Right lobe of liver (tissue), 6 donors: ENCODE measurements around the gene CCDC167. TPM values are rescaled to one million over a fixed set of nuclear protein-coding genes. Genes with fewer than 3 reads are reported as not detected.
A peak's percentile ranks its signal among the peaks of the same experiment; 100 is the strongest.

Experiments
- ATAC-seq, 4 donors: fragments of 200-7000 bp; cut with Tn5 transposase; one replicate each; pipeline ENCODE4 v1.9.1; 2020; ENCODE audit warnings: mild to moderate bottlenecking in 4 of 4, moderate library complexity in 4 of 4
- DNase-seq, 3 donors: peaks; one replicate each; pipeline ENCODE4 v3.0.0-alpha.2; 2020
- H3K27ac ChIP-seq, 3 donors: fragments of 200-600 bp; one replicate each; pipeline ENCODE4 v1.8.0; 2022
- H3K27me3 ChIP-seq, 2 donors: fragments of 200-600 bp; one replicate each; pipeline ENCODE4 v1.8.0; 2022
- H3K36me3 ChIP-seq, 4 donors: fragments of 200-600 bp; sonication (generic) in 1 of 4; one replicate each; pipeline versions ENCODE4 v1.5.1 to v1.8.0; 2017 to 2022; ENCODE audit warnings: control low read depth in 1 of 4
- H3K4me1 ChIP-seq, 4 donors: fragments of 200-600 bp; sonication (generic) in 1 of 4; one replicate each; pipeline versions ENCODE4 v1.5.1 to v1.8.0; 2017 to 2022; ENCODE audit warnings: control low read depth in 1 of 4
- H3K4me3 ChIP-seq, 3 donors: fragments of 200-600 bp; one replicate each; pipeline ENCODE4 v1.8.0; 2022
- H3K9me3 ChIP-seq, 4 donors: fragments of 200-600 bp; sonication (generic) in 1 of 4; one replicate each; pipeline versions ENCODE4 v1.5.1 to v1.8.0; 2017 to 2022; ENCODE audit warnings: control low read depth in 1 of 4
- CTCF ChIP-seq, 4 donors: fragments of 200-600 bp in 3 of 4; fragments of 450-650 bp in 1 of 4; IDR thresholded peaks; one replicate each; pipeline versions ENCODE4 v1.5.1 to v1.8.0; 2016 to 2022; ENCODE audit warnings: antibody characterized with exemption in 4 of 4, mild to moderate bottlenecking in 2 of 4
- POLR2A ChIP-seq: fragments of 450-650 bp; IDR thresholded peaks from one replicate; pipeline ENCODE4 v1.6.1; 2017; ENCODE audit warnings: antibody characterized with exemption, mild to moderate bottlenecking
- WGBS: methylation state at CpG from one replicate; pipeline ENCODE4 v1.1.6; 2018; ENCODE audit warnings: low coverage, low lambda C conversion rate; ENCODE audit not compliant: insufficient coverage; ENCODE audit errors: missing lambda C conversion rate; 5-methylcytosine and 5-hydroxymethylcytosine counted together
- intact Hi-C, 2 donors: fragments of 100-400 bp; cut with DNase I; formaldehyde crosslinking; loops; one replicate each; pipeline versions ENCODE4 v1.11.2 to v1.14.1; 2022
- total RNA-seq, 6 experiments: library from RNA; depleted of rRNA in 2 of 6; stranded (reverse); fragments of >200 nt in 2 of 6; fragmentation: NEBNext Ultra II Directional in 3 of 6; extraction: Animal tissue kit (Norgen Biotek cat#: 25700) in 3 of 6; gene quantifications; one replicate each; pipeline versions ENCODE4 v1.1.0 to v1.2.4, GENCODE V29; 2016 to 2023
- donor health status: DM: no; HTN: yes; CAD: no.
- donor health status: DM: no; HTN: no; CAD: no.
- donor health status: DM: no; HTN: no; CAD: no.
- donor health status: DM: no; HTN: yes; CAD: no.
- donor health status: DM: no; HTN: yes; CAD: no.

Gene CCDC167
- total RNA-seq, 6 experiments from 2014 or later, result 16.5 to 103 (median 26.9) TPM

DNA sequence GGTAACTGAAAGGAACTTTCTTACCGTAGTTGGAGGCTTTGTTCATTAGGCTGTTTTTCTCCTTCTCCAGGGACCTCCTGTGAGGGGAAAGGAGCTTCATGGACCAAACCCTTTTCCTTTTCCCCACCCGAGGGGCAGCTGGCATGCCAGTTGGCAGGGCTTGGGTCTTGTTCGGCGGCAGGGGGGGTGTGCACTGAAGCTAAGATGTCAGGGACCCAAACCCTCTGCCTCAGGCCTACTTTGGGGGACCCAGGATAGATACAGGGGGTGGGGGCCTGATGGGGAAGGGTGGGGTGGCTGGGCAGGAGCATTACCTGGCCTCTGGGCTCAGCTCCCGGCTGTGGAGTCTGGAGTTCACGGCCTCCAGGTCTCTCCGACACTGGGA, 14.9 kb downstream of the CCDC167 start:
- intact Hi-C loops, result loop anchor here (5.0 to 10.0 kb wide), 3 partner anchors 83 to 210 kb away; partner anchors contain the start of gene MDGA1 (in 1 of the 2)
- Histone ChIP-seq H3K36me3 (peaks cover 0 to 5% (median 0%) of the 10 kb centered on the region in 4 donors), H3K27ac (no peak overlapping the region), H3K4me3 (no peak overlapping the region), H3K4me1 (no peaks in the 10 kb centered on the region), H3K9me3 (no peaks in the 10 kb centered on the region), H3K27me3 (no peaks in the 10 kb centered on the region)
- TF ChIP-seq CTCF (IDR thresholded peaks at IDR 0.05), result no peak
- no peak for ATAC-seq
- DNase-seq, result no peak
- 60% methylated on average over 1 of the region's 7 CpGs for WGBS

GRCh38 chr6:37483917-37484785, 15.5 kb downstream of the CCDC167 start:
- ATAC-seq (peak; percentile 80 to 89 (median 85)), DNase-seq (peak; percentile 63 to 72 (median 67))
- intact Hi-C loops, result loop anchor here (5.0 to 10.0 kb wide), 3 partner anchors 83 to 211 kb away; partner anchors contain the start of gene MDGA1 (in 1 of the 2)
- peaks cover 0 to 5% (median 0%) of the 10 kb centered on the region in 4 donors for H3K36me3 ChIP-seq
- no peak overlapping the region for H3K4me3 ChIP-seq
- no peaks in the 10 kb centered on the region for H3K4me1 ChIP-seq
- no peaks in the 10 kb centered on the region for H3K27me3 ChIP-seq
- no peaks in the 10 kb centered on the region for H3K9me3 ChIP-seq
- TF ChIP-seq CTCF (IDR thresholded peaks at IDR 0.05), result peak; percentile 69 to 85 (median 77)
- TF ChIP-seq POLR2A, result no peak
- 0% methylated on average over 1 of the region's 20 CpGs for WGBS
- no peak overlapping the region for H3K27ac ChIP-seq

- H3K27me3 ChIP-seq, result no peaks in the 10 kb centered on the region
- DNase-seq (peak in 1 of 3 donors; percentile 22), ATAC-seq (no peak)
- no peaks in the 10 kb centered on the region for H3K9me3 ChIP-seq
- no peak overlapping the region for H3K27ac ChIP-seq
- no peak overlapping the region for H3K4me3 ChIP-seq
- TF ChIP-seq CTCF (IDR thresholded peaks at IDR 0.05) (no peak), POLR2A (no peak)
- peaks cover 0 to 12% (median 0%) of the 10 kb centered on the region in 4 donors for H3K36me3 ChIP-seq
- intact Hi-C loops, result loop anchor here (5.0 to 10.0 kb wide), 3 partner anchors 84 to 211 kb away; partner anchors contain the start of gene MDGA1 (in 1 of the 2)
- no peaks in the 10 kb centered on the region for H3K4me1 ChIP-seq
- WGBS, result 73% methylated on average over 6 of the region's 11 CpGs
Observed at GRCh38 chr6:37483252-37483901, 16.3 kb downstream of the CCDC167 start.

DNA sequence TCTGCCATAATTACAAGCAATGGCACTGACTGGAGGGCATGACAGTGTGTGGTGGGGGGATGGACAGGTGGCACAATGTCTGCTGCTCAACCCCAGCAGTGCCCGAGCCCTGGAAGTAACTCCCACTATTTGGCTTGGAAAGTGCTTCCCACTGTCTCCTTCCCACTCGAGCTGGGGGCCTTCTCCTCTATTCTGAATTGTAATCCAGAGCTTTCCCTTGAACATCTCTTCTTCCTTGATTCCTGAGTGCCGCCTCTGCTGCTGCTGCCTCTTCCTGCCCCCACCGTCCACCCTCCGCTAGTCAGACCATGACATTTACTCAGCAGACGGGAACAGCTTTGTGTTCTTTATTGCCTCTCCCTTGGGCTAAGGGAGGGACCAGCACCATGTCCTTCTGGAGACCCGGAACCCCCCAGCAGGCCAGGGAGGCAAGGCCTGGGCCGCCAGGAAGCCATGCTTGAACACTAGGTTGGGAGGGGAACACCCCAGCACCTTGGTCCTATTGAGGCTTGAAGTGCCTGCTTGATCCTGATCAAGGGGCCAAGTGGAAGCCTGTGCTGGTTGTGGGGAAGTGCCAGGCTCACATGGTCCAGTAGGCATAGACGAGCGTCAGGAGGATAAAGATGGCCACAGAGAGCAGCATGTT, 17.0 kb downstream of the CCDC167 start:
- Histone ChIP-seq H3K4me3 (no peak overlapping the region), H3K27ac (no peak overlapping the region), H3K36me3 (peaks cover 0 to 18% (median 0%) of the 10 kb centered on the region in 4 donors), H3K4me1 (no peaks in the 10 kb centered on the region), H3K27me3 (no peaks in the 10 kb centered on the region), H3K9me3 (no peaks in the 10 kb centered on the region)
- ATAC-seq, result no peak
- no peak for DNase-seq
- 56% methylated on average over 7 of the region's 10 CpGs for WGBS
- TF ChIP-seq POLR2A (no peak), CTCF (IDR thresholded peaks at IDR 0.05) (no peak)
- intact Hi-C loops, result loop anchor here (5.0 to 10.0 kb wide), 3 partner anchors 85 to 212 kb away; partner anchors contain the start of gene MDGA1 (in 1 of the 2)
